T-helper 1 cell treated with Interleukin-12 subunit alpha and Interleukin-12 subunit beta and Interleukin-4 antibody, amounts not matched to agents 30 μg/mL and 1 μg/mL, for 36 hours (primary cell): ENCODE results near the gene GMCL1.
A peak's percentile ranks its signal among the peaks of the same experiment; 100 is the strongest.
"Not testable (repeated sequence)": the region's sequence is repeated elsewhere in the genome, so short reads cannot be mapped to it uniquely, and the experiment has no call there.

Experiments
- H3K27ac Mint-ChIP-seq: one replicate; pipeline ENCODE4 v1.8.0; 2021; ENCODE audit warnings: mild to moderate bottlenecking, mixed read lengths
- H3K27me3 Mint-ChIP-seq: one replicate; pipeline ENCODE4 v1.8.0; 2021; ENCODE audit warnings: low read depth, mixed read lengths
- H3K36me3 Mint-ChIP-seq: one replicate; pipeline ENCODE4 v1.8.0; 2021; ENCODE audit warnings: low read depth, mixed read lengths
- H3K4me1 Mint-ChIP-seq: one replicate; pipeline ENCODE4 v1.8.0; 2021; ENCODE audit warnings: low read depth, mixed read lengths
- H3K4me3 Mint-ChIP-seq: one replicate; pipeline ENCODE4 v1.8.0; 2021; ENCODE audit warnings: mild to moderate bottlenecking, moderate library complexity, mixed read lengths
- H3K9me3 Mint-ChIP-seq: one replicate; pipeline ENCODE4 v1.8.0; 2021; ENCODE audit warnings: mixed read lengths

The GMCL1 gene

GRCh38 chr2:69848186-69848790 lies 18.8 kb downstream of the GMCL1 start:
- Mint-ChIP-seq H3K27me3 (no peaks in the 10 kb centered on the region), H3K36me3 (peaks cover 28% of the 10 kb centered on the region), H3K4me3 (no peak overlapping the region), H3K27ac (no peak overlapping the region), H3K9me3 (no peaks in the 10 kb centered on the region), H3K4me1 (peaks cover 6% of the 10 kb centered on the region)

GRCh38 chr2:69858261-69858660 lies 28.8 kb downstream of the GMCL1 start:
- no peaks in the 10 kb centered on the region for H3K9me3 Mint-ChIP-seq
- H3K36me3 Mint-ChIP-seq, result peaks cover 12% of the 10 kb centered on the region
- no peak overlapping the region for H3K27ac Mint-ChIP-seq
- no peaks in the 10 kb centered on the region for H3K4me1 Mint-ChIP-seq
- no peaks in the 10 kb centered on the region for H3K27me3 Mint-ChIP-seq
- H3K4me3 Mint-ChIP-seq, result no peak overlapping the region

- no peaks in the 10 kb centered on the region for H3K4me1 Mint-ChIP-seq
- H3K27me3 Mint-ChIP-seq, result no peaks in the 10 kb centered on the region
- peaks cover 18% of the 10 kb centered on the region for H3K36me3 Mint-ChIP-seq
- no peak overlapping the region for H3K27ac Mint-ChIP-seq
- H3K4me3 Mint-ChIP-seq, result no peak overlapping the region
- H3K9me3 Mint-ChIP-seq, result no peaks in the 10 kb centered on the region
Observed at GRCh38 chr2:69863298-69863697, 33.8 kb downstream of the GMCL1 start.

- Mint-ChIP-seq H3K27ac (no peak overlapping the region), H3K4me1 (peaks cover 6% of the 10 kb centered on the region), H3K36me3 (no peaks in the 10 kb centered on the region), H3K9me3 (peaks cover 6% of the 10 kb centered on the region), H3K27me3 (no peaks in the 10 kb centered on the region), H3K4me3 (no peak overlapping the region)
Observed at GRCh38 chr2:69888451-69888850, 59.0 kb downstream of the GMCL1 start.

- Mint-ChIP-seq H3K27ac (no peak overlapping the region), H3K36me3 (peaks cover 6% of the 10 kb centered on the region)
Observed at GRCh38 chr2:69889302-69889701, 59.8 kb downstream of the GMCL1 start.

GRCh38 chr2:69890881-69891280 lies 61.4 kb downstream of the GMCL1 start:
- no peak overlapping the region for H3K27ac Mint-ChIP-seq
- H3K4me1 Mint-ChIP-seq, result peaks cover 15% of the 10 kb centered on the region
- peaks cover 6% of the 10 kb centered on the region for H3K9me3 Mint-ChIP-seq
- H3K4me3 Mint-ChIP-seq, result no peak overlapping the region
- H3K36me3 Mint-ChIP-seq, result peaks cover 10% of the 10 kb centered on the region
- H3K27me3 Mint-ChIP-seq, result no peaks in the 10 kb centered on the region

More at GRCh38 chr2:69889302-69889701, 59.8 kb downstream of the GMCL1 start:
- Mint-ChIP-seq H3K4me1 (peaks cover 10% of the 10 kb centered on the region), H3K27me3 (no peaks in the 10 kb centered on the region), H3K4me3 (no peak overlapping the region), H3K9me3 (peaks cover 6% of the 10 kb centered on the region)

GRCh38 chr2:69892838-69893424 lies 63.5 kb downstream of the GMCL1 start:
- H3K9me3 Mint-ChIP-seq, result not testable (repeated sequence)
- peaks cover 26% of the 10 kb centered on the region for H3K36me3 Mint-ChIP-seq

GRCh38 chr2:69893684-69894551 lies 64.5 kb downstream of the GMCL1 start, which contains the start of gene SNRNP27:
TSS of gene SNRNP27 (plus strand) at chr2:69893956. CDS start at chr2:69893985, 29 bp downstream.
- H3K9me3 Mint-ChIP-seq, result peaks cover 6% of the 10 kb centered on the region
- H3K27me3 Mint-ChIP-seq, result no peaks in the 10 kb centered on the region
- peaks cover 31% of the 10 kb centered on the region for H3K36me3 Mint-ChIP-seq
- peak within 1 kb of the TSS; percentile 96 for H3K27ac Mint-ChIP-seq
- H3K4me3 Mint-ChIP-seq, result peak within 1 kb of the TSS; percentile 100
- H3K4me1 Mint-ChIP-seq, result peaks cover 29% of the 10 kb centered on the region

More at GRCh38 chr2:69892838-69893424, 63.5 kb downstream of the GMCL1 start:
- H3K27me3 Mint-ChIP-seq, result not testable (repeated sequence)
- Mint-ChIP-seq H3K4me3 (peak overlapping the region; percentile 100), H3K27ac (peak overlapping the region; percentile 96), H3K4me1 (peaks cover 27% of the 10 kb centered on the region)

GRCh38 chr2:69894737-69895136 lies 65.3 kb downstream of the GMCL1 start:
- Mint-ChIP-seq H3K4me1 (peaks cover 30% of the 10 kb centered on the region), H3K36me3 (peaks cover 35% of the 10 kb centered on the region), H3K27ac (peak overlapping the region; percentile 96), H3K4me3 (peak overlapping the region; percentile 100)
- H3K27me3 Mint-ChIP-seq, H3K9me3 Mint-ChIP-seq: not testable (repeated sequence)

- Mint-ChIP-seq H3K27ac (peak overlapping the region; percentile 88), H3K36me3 (peaks cover 40% of the 10 kb centered on the region), H3K4me1 (peaks cover 28% of the 10 kb centered on the region), H3K27me3 (no peaks in the 10 kb centered on the region), H3K4me3 (peak overlapping the region; percentile 86), H3K9me3 (no peaks in the 10 kb centered on the region)
Observed at GRCh38 chr2:69902213-69902922, 72.9 kb downstream of the GMCL1 start.

- peaks cover 21% of the 10 kb centered on the region for H3K4me1 Mint-ChIP-seq
- H3K27ac Mint-ChIP-seq, result no peak overlapping the region
- H3K9me3 Mint-ChIP-seq, result no peaks in the 10 kb centered on the region
- no peak overlapping the region for H3K4me3 Mint-ChIP-seq
- peaks cover 24% of the 10 kb centered on the region for H3K36me3 Mint-ChIP-seq
- H3K27me3 Mint-ChIP-seq, result no peaks in the 10 kb centered on the region
Observed at GRCh38 chr2:69907216-69907615, 77.8 kb downstream of the GMCL1 start.

GRCh38 chr2:69911985-69912563 lies 82.6 kb downstream of the GMCL1 start:
- no peaks in the 10 kb centered on the region for H3K27me3 Mint-ChIP-seq
- peaks cover 23% of the 10 kb centered on the region for H3K4me1 Mint-ChIP-seq
- H3K27ac Mint-ChIP-seq, result peak overlapping the region; percentile 59
- no peaks in the 10 kb centered on the region for H3K9me3 Mint-ChIP-seq
- peaks cover 16% of the 10 kb centered on the region for H3K36me3 Mint-ChIP-seq
- peak overlapping the region; percentile 42 for H3K4me3 Mint-ChIP-seq

- Mint-ChIP-seq H3K27ac (peak overlapping the region; percentile 88), H3K27me3 (no peaks in the 10 kb centered on the region), H3K9me3 (no peaks in the 10 kb centered on the region), H3K36me3 (peaks cover 25% of the 10 kb centered on the region), H3K4me3 (peak overlapping the region; percentile 71), H3K4me1 (peaks cover 33% of the 10 kb centered on the region)
Observed at GRCh38 chr2:69914164-69914949, 84.9 kb downstream of the GMCL1 start.
